GM18520 (cell line): ENCODE measurements around the gene EVI5L.
"Not testable (repeated sequence)": the region's sequence is repeated elsewhere in the genome, so short reads cannot be mapped to it uniquely, and the experiment has no call there.

ENCODE experiments used
- ATAC-seq: cut with Tn5 transposase; IDR thresholded peaks from one replicate; pipeline ENCODE4 v1.9.1; 2021; ENCODE audit not compliant: unreplicated experiment

EVI5L gene

DNA sequence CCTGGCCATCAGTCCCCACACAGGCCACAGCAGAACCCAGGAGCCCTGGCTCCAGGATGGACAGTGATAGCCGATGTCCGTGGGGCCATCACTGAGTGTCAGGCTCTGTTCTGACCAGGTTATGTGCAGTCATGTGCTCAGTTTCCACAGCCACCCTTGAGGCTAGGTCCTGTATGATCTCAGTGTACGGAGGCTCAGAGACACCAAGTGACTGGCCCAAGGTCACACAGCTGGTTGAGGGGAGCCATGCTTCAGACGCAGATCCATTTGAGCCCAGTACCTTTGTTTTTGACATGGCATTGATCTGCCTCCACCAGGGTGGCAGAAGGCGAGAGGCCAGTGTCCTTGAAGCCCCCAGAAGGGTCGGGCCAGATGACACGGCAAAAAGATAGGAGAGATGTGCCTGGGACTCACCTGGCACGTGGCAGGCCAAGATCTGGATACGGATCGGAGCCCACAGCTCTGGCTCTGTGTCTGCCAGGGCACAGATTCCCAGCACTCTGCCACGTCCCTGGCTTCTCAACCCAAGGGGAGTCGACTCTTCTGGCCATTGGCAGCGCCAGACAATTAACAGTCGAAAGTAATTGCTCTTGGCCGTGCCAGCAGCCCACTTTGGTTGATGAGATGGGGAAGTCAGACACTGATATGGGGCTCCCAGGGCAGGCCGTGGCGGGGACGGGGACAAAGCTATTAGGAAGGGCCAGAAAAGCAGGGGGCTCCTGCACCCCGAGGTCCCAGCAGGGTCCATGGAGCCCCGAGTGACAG is 15.6 kb downstream of the EVI5L start:
- ATAC-seq: no peak

DNA sequence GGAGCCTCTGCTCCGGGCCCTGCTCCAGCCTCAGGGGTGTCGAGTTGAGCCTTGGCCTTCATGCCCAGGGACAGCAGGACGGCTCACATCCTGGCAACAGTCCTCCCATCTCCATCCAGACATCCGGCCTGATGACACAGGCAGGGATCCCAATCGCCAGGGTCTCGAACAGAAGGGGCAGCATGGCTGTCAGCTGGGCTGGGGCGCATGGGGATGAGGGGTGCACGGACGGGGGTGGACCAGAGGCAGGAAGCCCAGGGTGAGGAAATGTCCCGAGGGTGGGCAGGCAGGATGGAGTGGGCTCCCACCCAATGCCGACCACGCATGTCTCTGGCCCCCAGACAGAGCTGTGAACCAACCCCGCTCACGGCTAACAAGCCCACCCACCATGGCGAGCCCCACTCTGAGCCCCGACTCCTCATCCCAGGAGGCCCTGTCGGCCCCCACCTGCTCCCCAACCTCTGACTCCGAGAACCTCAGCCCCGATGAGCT is 16.2 kb downstream of the EVI5L start:
- ATAC-seq: no peak

- no peak for ATAC-seq
Observed at GRCh38 chr19:7847664-7848063, 17.6 kb downstream of the EVI5L start.

DNA sequence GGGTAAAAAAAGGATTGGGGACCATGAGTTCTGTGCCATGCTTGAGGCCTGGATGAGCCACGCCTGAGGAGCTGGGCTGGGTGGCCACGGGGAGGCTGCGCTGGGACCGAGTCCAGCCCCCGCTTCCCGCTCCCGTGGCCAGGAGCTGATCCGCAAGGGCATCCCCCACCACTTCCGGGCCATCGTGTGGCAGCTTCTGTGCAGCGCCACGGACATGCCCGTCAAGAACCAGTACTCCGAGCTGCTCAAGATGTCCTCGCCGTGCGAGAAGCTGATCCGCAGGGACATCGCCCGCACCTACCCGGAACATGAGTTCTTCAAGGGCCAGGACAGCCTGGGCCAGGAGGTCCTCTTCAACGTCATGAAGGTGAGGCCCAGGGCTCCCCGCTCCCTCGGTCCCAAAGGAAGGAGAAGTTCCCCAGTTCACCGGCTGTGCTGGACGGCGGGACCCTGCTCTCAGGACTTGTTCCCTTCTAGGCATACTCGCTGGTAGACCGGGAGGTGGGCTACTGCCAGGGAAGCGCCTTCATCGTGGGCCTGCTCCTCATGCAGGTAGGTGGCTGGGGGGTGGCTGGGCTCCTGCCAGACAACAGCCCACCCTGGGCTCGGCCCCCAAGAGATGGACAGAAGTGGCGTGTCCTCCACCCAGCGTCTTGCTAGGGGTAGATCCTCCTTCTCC is 18.9 kb downstream of the EVI5L start:
- no peak for ATAC-seq

DNA sequence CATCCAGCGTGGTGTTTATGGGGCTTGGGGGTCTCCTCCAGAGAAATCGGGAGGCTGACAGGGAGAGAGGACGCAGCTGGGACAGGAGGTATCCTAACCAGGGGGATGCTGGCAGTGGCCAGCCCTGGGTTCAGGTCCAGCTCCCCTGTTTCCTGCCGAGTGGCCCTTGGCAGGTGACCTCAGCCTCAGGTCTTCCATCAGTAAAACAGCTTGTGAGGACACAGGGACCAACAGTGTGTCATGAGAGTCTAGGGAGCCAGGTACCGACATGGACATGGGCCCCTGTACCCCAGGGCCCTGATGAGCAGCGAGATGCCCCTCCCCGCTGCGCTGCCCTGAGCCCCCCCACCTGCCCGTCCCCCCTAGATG is 19.6 kb downstream of the EVI5L start:
- no peak for ATAC-seq

GRCh38 chr19:7850000-7850813 is 20.2 kb downstream of the EVI5L start:
- no peak for ATAC-seq

GRCh38 chr19:7850945-7851622 is 21.1 kb downstream of the EVI5L start:
- no peak for ATAC-seq

DNA sequence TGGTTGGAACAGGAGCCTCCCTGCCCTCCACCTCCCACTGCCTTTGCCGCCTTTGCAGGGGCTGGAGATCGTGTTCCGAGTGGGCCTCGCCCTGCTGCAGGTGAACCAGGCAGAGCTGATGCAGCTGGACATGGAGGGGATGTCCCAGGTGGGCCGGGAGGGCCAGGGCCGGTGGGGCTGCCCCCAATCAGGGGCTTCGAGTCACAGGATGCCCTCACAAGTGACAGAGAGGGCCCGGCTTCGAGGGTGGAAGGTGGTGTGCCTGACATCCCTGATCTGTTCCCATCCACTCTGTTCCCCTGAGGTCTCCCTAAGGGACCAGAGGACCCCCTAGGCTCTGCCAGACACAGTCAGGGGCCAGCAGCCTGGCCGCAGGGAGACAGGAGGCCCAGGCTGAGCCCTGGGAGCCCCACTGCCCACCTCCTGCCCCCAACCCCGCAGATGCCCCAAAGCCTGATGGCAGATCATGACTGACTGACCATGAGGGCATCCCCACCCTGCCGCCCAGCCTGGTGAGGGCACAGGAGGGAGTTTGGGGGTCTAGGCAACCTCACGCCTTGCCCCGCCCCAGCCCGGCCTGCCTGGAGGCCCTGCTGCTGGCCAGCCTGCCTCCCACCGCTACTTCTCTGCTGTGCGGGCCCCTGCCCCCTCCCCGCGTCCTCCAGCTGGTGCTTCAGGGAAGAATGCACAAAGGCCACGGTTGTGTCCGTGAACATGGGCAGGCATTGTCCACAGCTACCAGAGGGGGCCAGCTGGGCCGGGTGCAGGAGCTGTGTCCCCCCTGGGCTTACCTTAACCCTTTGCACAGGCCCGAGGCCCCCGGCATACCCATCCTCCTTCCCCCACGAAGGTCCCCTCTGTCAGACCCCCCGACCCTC is 21.8 kb downstream of the EVI5L start:
- ATAC-seq: no peak

DNA sequence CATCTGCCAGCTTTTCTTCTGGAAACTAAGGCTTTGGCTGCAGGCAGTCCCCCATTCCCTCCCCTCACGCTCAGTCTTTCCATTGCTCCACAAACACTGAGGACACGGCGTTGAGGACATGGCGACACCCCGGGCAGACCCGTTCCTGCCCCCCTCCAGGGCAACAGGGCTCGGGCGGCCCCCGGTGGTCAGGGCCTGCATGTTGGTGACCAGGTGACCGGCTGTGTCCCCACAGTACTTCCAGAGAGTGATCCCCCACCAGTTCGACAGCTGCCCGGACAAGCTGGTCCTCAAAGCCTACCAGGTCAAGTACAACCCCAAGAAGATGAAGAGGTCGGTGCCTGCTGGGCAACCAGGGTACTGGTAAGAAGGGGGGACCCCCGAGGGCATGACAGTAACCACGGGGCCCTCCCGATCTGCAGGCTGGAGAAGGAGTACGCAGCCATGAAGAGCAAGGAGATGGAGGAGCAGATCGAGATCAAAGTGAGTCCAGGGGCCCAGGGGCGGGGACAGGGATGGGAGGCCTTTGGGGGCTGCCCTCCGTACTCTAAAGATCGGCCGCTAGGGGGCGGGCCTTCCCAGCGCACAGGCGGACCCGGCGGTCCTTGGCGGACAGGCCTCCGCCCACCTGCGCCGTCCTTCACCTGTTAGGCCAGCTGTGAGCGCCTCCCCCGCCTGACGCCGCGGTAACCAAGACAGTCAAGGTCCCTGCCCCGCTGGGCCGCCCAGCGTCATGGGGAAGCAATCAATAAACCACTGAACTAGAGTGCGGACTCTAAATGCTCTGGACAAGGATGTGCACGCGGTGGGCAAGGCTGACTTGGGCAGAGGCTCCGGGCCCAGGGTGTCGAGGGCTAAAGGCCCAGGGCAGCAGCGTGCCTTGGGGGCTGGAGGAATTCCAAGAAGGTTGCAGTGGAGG is 23.1 kb downstream of the EVI5L start:
- no peak for ATAC-seq

- no peak for ATAC-seq
Observed at GRCh38 chr19:7853770-7854128, 23.7 kb downstream of the EVI5L start.

DNA sequence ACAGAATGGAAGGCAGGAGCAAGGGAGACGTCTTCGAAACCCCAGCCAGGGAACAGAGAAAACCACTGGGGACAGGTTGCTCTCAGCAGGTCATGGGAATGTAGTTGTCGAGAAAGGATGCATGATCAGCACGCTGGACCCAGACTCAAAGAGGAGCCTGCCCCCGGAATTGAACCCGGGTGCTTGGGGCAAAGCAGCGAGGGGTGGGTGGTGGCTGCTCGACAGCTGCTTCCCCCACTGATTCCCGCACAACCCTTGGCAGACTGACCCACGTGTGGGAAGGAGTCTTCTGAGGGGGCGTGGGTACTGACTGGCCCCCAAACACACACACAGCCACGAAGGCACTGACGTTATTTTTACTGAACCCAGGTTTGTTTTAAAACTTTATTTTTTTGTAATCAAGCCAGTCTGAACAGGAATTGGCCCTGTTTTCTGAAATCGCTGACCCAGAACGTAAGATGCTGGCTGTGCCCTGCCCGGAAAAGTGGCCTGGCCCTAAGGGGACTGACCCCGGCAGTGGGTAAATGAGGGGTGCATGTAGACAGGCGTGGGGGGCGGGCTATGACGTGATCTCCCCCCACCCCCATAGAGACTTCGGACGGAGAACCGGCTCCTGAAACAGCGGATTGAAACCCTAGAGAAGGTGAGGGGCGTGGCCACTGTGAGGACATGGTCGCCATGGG is 25.5 kb downstream of the EVI5L start:
- no peak for ATAC-seq

DNA sequence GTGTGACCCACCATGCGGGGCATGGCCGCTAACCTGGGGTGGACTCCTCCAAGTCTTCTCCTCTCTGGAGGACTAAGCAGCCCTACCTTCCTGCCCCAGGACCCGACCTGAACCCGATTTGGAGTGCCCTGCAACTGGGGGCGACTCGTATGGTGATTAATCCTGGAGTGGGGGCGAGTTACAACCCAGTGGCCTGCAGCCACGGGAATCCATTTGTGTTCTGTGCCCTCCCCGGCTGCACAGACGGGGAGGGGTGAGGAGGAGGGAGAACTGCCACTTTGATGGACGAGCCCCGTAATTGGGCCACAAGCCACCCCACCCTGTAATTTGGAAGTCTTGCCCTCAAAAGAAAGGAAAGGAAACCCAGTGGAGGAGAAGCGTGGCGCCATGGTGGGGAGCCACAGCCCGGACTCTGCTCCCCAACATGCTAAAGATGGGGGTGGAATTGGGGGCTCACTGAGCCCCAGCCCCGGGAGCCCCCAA is 26.1 kb downstream of the EVI5L start:
- ATAC-seq: no peak

DNA sequence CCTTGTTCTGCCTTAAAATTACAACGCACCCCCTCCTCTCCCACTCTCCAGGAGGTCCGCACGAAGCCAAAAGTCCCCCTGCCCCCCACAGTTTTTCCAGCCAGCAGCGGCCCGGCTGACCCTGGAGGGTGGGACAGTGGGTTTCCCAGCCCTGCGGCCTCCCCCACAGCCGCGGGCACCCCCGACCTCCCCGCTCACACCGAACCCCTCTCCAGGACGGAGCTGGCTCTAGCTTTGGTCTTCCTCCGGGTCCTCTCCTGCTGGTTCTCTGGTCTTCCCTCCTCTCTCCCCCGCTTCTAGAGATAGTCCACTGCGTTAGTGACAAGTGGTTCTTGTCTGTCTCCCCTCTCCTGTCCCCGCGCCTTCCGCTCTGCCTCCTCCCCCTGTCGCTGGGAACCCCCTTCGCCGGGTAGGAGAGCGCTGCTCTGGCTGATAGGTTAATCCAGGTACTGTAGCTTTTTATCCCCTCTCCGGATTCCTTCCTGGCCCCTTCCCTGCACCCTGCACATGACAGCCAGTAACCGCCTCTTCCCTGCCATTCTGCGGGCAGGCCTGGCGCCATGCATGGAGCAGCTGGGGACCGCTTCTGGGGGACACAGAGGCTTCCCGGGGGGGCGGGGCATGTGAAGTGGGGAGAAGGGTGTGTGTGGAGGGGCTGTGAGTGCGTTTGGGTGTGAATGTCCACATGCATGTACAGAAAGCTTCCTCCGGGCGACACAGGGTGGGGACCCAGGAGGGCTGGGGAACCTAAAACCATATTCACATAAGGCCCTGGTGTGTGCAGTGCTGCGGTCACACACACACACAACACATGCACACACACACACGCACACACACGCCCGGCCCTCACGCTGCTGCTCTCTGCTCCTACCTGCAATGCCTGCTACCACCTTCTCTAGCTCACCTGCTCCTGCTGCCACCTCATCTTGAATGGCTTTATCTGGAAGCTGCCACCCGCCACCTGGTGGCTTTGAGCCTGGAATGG is 27.0 kb downstream of the EVI5L start:
- no peak for ATAC-seq

DNA sequence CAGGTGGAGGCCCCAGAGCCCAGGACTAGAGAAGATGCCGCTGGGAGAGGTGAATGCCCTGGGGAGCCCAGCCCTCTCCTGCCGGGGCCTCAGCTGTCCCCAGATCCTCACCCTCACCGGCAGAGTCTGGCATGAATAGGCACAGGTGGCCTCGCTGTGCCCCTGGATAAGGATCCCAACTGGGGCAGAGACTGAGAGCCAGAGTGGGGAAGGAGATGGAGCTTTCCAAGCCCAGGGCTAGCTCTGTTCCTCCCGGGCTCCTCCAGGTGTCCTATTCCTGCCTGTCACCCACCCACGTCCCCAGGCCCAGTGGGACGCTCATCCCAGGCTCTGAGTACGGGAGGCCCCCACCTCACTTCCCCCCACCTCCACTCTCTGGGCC is 27.7 kb downstream of the EVI5L start:
- ATAC-seq: no peak

GRCh38 chr19:7858109-7858770 is 28.2 kb downstream of the EVI5L start:
- ATAC-seq: no peak

DNA sequence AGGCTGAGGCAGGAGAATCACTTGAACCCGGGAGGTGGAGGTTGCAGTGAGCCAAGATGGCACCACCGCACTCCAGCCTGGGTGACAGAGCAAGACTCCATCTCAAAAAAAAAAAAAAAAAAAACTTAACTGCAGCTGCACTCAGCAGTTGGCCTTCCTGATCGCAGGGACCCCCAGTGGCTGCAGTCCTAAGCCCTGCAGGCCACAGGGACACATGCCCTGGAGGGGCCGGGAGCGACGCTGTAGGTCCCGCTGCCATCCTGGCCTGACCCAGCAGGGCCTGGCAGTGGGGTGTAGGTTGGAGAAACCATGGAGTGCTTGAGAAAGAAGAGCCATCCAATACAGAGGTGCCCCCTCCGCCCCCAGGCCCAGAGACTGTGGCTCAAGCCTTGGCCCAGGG is 29.1 kb downstream of the EVI5L start:
- ATAC-seq: not testable (repeated sequence)
